Measurements from ENCODE around the gene NMS. TPM values are rescaled to one million over a fixed set of nuclear protein-coding genes. Genes with fewer than 3 reads are reported as not detected.

NMS gene
- polyA plus RNA-seq, 2 of the 4 experiments (the other 2 are of a cell fraction): not detected

- Histone ChIP-seq H3K4me1 (no peaks in the 10 kb centered on the region), H3K4me2 (no peak overlapping the region), H3K4me3 (no peak overlapping the region), H3K27ac (no peak overlapping the region), H3K9me3 (no peaks in the 10 kb centered on the region)
- ChIA-PET CTCF (no interaction called here), POLR2A (no interaction called here)
- 10% methylated on average over 1 of the region's 1 CpG for WGBS (ENCODE audit: missing lambda C conversion rate)
- ATAC-seq (no peak), DNase-seq (ENCODE audit: low read depth in 1 of 2, low spot score in 1 of 2) (no peak), FAIRE-seq (no peak)
- no peak for TF ChIP-seq SMC3 (IDR thresholded peaks at IDR 0.05)
- no peak for TF ChIP-seq KDM1A (IDR thresholded peaks at IDR 0.05; ENCODE audit: low read depth)
- no peak for TF ChIP-seq BHLHE40 (IDR thresholded peaks at IDR 0.05; ENCODE audit: low read depth, low read length)
- TF ChIP-seq ATOH8 (CRISPR knock-in tag; IDR thresholded peaks at IDR 0.05; ENCODE audit: low read depth): no peak
- no peak for TF ChIP-seq MAZ (IDR thresholded peaks at IDR 0.05; ENCODE audit: borderline replicate concordance, low read depth, low read length)
- TF ChIP-seq NFE2L2 (conservative IDR thresholded peaks at IDR 0.05; ENCODE audit: low read length): no peak
- TF ChIP-seq MAFK (IDR thresholded peaks at IDR 0.05; ENCODE audit: partially characterized antibody): no peak
- TF ChIP-seq CHD4 (IDR thresholded peaks at IDR 0.05; ENCODE audit: borderline replicate concordance): no peak
- no peak for TF ChIP-seq FOSL2 (IDR thresholded peaks at IDR 0.05)
- no peak for TF ChIP-seq FOSL2 (CRISPR knock-in tag; IDR thresholded peaks at IDR 0.05)
- TF ChIP-seq RARB (CRISPR knock-in tag; IDR thresholded peaks at IDR 0.05): no peak
- no peak for TF ChIP-seq ZC3H11A (IDR thresholded peaks at IDR 0.05)
- TF ChIP-seq EHF (CRISPR knock-in tag; IDR thresholded peaks at IDR 0.05): no peak
- no peak for TF ChIP-seq RNF2 (IDR thresholded peaks at IDR 0.05; ENCODE audit: borderline replicate concordance, low read depth)
- no peak for TF ChIP-seq PHF8 (IDR thresholded peaks at IDR 0.05; ENCODE audit: borderline replicate concordance, low read depth)
- no peak for TF ChIP-seq POLR2AphosphoS2 (conservative IDR thresholded peaks at IDR 0.05; ENCODE audit: low read length)
- TF ChIP-seq ELK1 (IDR thresholded peaks at IDR 0.05; ENCODE audit: low read depth, low read length): no peak
- TF ChIP-seq RAD21 (conservative IDR thresholded peaks at IDR 0.05 in 1 of 2, IDR thresholded peaks at IDR 0.05 in 1 of 2): no peak
Observed at GRCh38 chr2:100526868-100527267, 56.6 kb downstream of the NMS start.

- H3K9me3 ChIP-seq: no peaks in the 10 kb centered on the region
- no peak overlapping the region for H3K4me2 ChIP-seq
- CTCF ChIA-PET: no interaction called here
- FAIRE-seq (no peak), DNase-seq (ENCODE audit: low read depth in 1 of 2, low spot score in 1 of 2) (no peak), ATAC-seq (no peak)
- no peak overlapping the region for H3K4me3 ChIP-seq
- TF ChIP-seq CHD2 (IDR thresholded peaks at IDR 0.05; ENCODE audit: low read length, partially characterized antibody) (no peak), MYC (IDR thresholded peaks at IDR 0.05; ENCODE audit: borderline replicate concordance, low read length) (no peak), NR3C1 (IDR thresholded peaks at IDR 0.05) (no peak), EHMT2 (IDR thresholded peaks at IDR 0.05; ENCODE audit: low read depth) (no peak), RFX5 (IDR thresholded peaks at IDR 0.05) (no peak), PHF8 (IDR thresholded peaks at IDR 0.05; ENCODE audit: borderline replicate concordance, low read depth) (no peak), EHF (CRISPR knock-in tag; IDR thresholded peaks at IDR 0.05) (no peak), POLR2AphosphoS2 (conservative IDR thresholded peaks at IDR 0.05; ENCODE audit: low read length) (no peak), PBX3 (IDR thresholded peaks at IDR 0.05) (no peak), JUNB (IDR thresholded peaks at IDR 0.05) (no peak), USF2 (IDR thresholded peaks at IDR 0.05) (no peak), ESRRA (IDR thresholded peaks at IDR 0.05; ENCODE audit: borderline replicate concordance, low read length) (no peak), KDM1A (IDR thresholded peaks at IDR 0.05; ENCODE audit: low read depth) (no peak), HES2 (IDR thresholded peaks at IDR 0.05) (no peak), NFE2L2 (conservative IDR thresholded peaks at IDR 0.05; ENCODE audit: low read length) (no peak), ELK1 (IDR thresholded peaks at IDR 0.05; ENCODE audit: low read depth, low read length) (no peak), CBX2 (IDR thresholded peaks at IDR 0.05; ENCODE audit: borderline replicate concordance, low read depth) (no peak), CHD4 (IDR thresholded peaks at IDR 0.05; ENCODE audit: borderline replicate concordance) (no peak), RARB (CRISPR knock-in tag; IDR thresholded peaks at IDR 0.05) (no peak)
- WGBS (ENCODE audit: missing lambda C conversion rate): 45% methylated on average over 7 of the region's 7 CpGs
- no peak overlapping the region for H3K27ac ChIP-seq
- no peaks in the 10 kb centered on the region for H3K4me1 ChIP-seq
- POLR2A ChIA-PET: no interaction called here
Observed at GRCh38 chr2:100527440-100528015, 57.2 kb downstream of the NMS start.

Data from A549 (cell line).